Activated CD4-positive, alpha-beta T cell treated with anti-CD3 and anti-CD28 coated beads for 48 hours (primary cell): ENCODE measurements around the gene EIF1.
"Not testable (repeated sequence)": the region's sequence is repeated elsewhere in the genome, so short reads cannot be mapped to it uniquely, and the experiment has no call there.

Experiments used
- DNase-seq: peaks from one replicate; pipeline ENCODE4 v3.0.0-alpha.2; 2020

EIF1 gene

GRCh38 chr17:41688641-41689496, at the start of gene EIF1:
TSS of gene EIF1 (plus strand) at chr17:41688885. CDS start at chr17:41689039, 154 bp downstream.
- DNase-seq: peak; percentile 100

- DNase-seq: no peak
Measured at GRCh38 chr17:41638941-41639340, 49.7 kb upstream of the EIF1 start.

GRCh38 chr17:41639492-41640473, 48.9 kb upstream of the EIF1 start:
- no peak for DNase-seq

GRCh38 chr17:41640596-41640995, 48.1 kb upstream of the EIF1 start:
- DNase-seq: not testable (repeated sequence)

DNA sequence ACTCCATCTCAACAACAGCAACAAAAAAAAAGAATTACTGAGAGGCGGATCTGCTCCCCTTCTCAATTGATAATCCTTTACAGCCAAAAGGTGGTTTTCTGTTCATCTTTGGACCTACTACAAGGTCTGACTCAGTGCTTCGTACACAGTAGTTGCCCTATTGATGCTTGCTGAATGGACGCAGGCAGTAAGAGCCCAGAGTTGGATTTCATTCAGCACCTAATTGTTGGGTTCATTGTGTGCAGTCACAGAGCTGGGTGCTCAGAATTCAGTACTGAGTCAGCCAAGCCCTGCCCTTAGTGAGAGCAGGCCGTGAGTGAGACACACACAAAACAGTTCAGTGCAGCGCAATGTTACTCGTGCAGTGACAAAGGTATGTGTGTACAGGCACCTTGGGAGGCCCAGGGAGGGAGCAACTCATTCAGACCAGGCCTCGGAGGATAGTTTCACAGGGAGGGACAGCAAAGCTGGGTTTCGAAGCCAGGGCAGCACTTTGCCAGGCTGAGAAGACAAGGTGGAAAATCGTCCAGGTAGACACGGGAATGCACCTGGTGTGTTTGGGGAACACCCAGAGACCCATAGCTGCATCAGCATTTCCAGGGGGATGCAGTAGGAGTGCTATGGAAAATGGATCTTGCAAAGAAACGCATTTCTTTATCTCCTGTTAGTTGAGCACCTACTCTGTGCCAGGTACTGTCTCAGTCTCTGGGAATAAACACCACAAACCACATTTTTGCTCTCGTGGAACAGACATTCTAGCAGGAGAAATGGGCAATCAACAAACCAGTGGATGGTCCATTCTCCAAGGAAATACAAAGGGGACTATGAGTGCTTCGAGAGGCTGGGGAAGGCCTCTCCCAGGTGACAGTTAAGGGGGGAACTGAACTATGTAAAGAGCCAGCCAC, 46.2 kb upstream of the EIF1 start:
- DNase-seq: no peak

- DNase-seq: no peak
Measured at GRCh38 chr17:41647038-41647813, 41.5 kb upstream of the EIF1 start.

DNA sequence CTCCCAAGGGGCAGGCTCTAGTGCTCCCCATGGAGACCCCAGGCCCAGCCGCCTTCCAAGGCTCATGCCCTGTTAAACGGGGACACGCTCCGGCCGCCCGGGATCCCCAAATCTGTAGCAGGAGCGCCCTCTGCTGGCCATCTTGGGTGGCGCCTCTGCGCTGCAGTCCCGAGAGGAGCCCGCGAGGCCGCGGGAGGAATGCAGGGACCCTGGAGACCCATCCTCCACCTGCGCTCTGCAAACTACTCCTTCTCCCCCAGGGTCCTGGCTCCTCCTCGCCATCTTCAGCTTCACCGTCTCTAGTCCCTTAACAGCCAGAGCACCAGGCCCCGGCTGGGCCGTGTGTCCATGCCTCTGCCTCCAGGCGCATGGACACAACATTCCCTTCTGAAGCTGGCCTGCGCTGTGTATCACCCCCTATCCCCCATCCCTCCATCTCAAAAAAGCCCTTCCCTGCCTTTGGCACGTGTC, 40.7 kb upstream of the EIF1 start:
- DNase-seq: peak; percentile 94

GRCh38 chr17:41648411-41649195, 40.1 kb upstream of the EIF1 start:
- DNase-seq: peak; percentile 90

DNA sequence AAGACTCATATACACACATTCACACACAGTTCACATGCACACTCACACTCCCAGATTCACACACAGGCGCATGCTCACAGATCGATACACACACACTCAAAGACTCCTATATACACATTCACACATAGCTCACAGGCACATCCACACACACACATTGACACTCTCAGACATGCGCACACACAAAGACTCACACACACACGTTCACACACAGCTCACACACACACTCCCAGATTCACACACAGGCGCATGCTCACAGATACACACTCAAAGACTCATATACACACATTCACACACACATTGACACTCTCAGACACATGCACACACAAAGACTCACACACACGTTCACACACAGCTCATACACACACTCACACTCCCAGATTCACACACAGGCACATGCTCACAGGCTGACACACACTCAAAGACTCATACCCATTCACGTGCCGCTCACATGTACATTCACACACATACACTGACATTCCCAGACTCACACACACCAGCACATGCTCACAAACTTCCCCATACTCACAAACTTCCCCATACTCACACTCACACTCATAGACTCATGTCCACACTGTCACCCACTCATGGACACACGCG, 38.7 kb upstream of the EIF1 start:
- DNase-seq: no peak

DNA sequence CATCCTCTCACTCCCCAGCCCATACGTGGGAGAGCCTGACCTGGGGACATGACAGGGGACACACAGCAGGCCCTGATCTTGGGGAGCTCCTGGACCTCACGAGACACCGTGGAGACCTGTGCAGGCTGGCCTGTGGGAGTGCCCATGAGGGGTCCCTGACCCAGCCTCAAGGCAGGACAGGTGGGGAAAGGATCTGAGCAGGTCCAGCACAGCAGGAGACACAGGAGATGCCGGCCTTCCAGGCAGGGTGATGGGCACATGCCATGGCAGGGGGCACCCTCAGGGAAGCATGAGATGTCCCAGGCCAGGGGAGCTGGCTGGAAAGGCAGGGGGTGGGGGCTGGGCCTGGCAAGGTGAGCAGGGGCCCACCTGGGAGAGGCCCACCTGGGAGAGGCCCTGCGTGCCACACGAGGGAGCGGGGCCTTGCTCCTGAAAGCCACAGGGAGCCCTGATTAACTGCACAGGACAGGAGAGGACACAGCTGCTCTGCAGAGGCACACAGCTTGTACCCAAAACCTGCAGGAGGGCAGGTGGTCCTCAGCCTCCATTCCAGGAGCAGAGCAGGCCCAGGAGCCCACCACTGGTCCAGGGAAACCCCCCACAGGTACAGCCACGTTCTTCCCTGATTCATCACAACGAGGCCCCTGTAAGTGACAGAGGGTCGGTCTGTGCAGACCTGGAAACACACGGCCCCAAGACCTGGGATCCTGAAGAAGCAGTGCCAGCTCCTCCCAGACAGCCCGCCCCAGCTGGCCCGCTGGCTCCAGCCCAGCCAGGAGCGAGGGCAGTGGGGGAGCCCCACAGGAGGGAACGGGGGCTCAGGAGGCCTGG, 37.7 kb upstream of the EIF1 start:
- no peak for DNase-seq

DNA sequence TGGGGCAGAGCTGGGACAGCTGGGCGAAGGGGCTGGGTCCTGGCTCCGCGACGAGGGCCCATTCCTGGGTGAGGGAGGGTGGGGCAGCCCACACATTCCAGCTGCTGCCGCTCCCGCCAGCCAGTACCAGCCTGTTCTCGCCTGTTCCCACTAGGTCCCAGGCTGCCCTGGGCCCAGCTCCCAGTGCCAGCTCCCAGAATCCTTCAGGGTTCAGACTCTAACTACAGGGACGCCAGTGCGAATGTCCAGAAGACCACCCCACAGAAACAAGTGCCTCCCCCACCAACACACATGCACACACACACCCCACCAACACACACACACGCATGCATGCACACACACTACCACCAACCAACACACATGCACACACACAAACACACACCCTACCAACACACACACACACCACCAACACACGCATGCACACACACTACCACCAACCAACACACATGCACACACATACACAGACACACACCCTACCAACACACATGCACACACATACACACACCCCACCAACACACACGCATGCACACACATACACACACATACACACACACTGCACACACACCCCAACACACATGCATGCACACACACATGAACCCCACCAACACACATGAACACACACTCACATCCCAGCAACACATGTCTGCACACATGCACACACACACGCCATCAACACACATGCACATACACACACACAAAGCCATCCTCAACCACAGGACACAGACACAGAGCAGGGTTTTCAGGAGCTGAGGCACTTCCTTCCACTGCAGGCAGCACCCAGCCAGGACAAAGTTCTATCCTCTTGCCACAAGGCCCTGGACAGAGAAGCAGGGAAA, 36.8 kb upstream of the EIF1 start:
- DNase-seq: no peak

DNA sequence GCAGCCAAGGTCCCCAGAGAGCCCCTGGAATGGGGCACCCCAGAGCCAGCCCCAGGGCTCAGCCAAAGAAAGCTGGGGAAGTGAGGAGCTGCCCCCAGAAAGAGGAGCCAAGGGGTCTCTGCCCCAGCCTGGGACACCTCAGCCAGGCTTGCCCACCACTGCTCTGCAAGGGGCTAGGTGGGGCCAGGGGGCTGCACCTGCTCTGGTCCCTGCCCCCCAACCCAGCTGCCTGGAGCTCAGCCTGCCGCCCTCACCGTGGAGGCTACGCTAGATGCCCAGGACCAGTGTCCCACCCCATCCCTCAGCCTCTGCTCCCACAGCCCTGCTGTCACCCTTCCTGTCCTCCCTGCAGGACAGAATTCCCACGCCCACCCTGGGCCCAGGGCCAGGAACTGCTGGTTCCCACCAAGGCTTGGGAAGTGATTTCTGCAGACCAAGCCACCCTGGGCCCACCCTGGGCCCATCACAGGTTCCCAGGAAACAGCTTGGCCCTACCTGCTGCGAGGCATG, 36.2 kb upstream of the EIF1 start:
- DNase-seq: no peak

GRCh38 chr17:41653421-41653820, 35.3 kb upstream of the EIF1 start:
- no peak for DNase-seq

GRCh38 chr17:41653892-41654677, 34.6 kb upstream of the EIF1 start:
- DNase-seq: no peak

- DNase-seq: no peak
Measured at GRCh38 chr17:41654678-41655607, 33.7 kb upstream of the EIF1 start.

GRCh38 chr17:41655611-41656111, 33.0 kb upstream of the EIF1 start:
- DNase-seq: no peak
